ENCODE results near the gene GRPEL2.

The GRPEL2 gene

DNA sequence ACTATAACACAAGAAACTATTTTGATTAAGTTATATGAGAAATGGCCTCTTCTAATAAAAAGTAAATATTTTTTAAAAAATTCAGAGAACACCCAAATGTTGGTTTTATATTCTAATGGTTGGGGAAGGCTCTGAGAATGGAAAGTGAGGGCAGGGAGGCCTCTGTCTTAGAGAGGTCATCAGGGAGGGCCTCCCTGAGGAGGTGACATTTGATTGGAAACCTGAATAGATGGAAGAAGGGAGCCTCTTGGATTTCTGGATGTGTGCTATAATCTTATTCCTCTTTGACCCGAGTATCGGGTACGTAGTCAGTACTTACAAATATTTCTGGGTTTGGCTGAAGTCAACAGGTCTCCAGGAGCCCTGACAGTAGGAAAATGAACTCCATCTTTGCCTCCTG is 26.1 kb upstream of the GRPEL2 start:
- no peak for DNase-seq (ENCODE audit: low read depth)

DNA sequence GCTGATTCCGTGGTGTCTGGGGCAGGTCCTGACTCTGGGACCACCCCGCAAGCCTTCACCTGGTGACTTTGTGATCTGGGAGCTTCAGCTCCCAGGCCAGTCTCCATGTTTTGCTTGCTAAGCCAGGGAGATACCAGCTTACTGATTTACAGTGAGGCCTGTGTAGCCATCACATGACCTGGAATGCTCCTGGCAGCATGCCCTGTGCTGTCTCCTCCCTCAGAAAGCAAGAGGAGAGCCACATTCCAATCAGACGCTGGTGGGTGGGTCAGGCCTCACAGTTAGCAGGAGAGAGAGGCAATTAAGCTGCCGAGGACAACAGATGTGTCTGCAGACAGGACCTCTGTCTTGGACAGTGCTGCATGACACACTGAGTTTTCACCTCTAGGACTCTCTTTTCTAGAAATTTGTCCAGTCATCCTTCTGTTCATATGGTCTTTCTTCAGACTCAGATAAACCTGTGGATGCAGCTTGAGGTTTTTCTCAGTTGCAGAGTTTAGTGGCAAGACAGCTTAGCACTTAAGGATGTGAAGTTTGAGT is 24.4 kb upstream of the GRPEL2 start:
- peak; percentile 80 for DNase-seq (ENCODE audit: low read depth)

DNA sequence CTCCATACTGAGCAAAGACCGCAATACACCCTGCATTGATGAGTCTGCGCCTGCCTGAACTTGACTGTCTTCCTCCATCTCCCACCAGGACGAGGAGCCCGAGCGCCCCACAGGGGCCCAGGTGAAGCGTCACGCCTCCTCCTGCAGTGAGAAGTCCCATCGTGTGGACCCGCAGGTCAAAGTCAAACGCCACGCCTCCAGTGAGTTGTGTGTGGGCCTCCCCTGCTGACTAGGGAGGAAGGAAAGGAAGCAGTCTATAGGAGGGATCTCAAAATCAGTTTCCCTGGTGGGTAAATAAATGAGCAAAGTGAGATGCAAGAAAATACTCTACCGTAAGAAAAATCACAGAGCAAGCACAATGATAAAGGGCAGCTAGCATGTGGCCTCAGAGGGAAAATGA is 22.8 kb upstream of the GRPEL2 start:
- DNase-seq (ENCODE audit: low read depth) = no peak

GRCh38 chr5:149323210-149323609 is 22.1 kb upstream of the GRPEL2 start:
- DNase-seq (ENCODE audit: low read depth) = no peak

DNA sequence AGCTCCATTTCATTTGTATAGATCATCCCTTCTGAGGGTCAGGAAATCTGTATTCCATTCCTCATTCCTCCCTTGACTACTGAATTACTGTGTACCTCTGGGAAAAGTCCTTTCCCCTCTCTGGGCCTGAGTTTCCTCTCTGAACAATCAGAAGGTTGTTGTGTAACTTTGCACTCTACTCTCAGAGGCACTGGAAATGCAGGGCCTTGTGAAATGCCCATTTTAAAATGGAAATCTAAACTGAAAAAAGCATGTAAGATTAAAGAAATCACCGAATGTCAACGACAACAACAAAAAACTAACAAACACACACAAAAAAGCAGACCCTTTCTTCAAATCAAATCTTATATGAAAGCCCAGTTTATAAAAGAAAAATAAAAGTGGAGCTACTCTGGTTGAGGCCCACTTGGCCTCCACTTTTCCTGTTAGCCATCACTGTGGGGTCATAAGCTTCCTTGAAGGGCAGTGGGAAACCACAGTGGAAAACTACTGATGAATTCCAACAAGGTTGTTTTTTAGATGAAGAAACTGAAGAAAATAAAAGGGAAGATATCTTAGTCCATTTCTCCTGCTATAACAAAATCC is 21.6 kb upstream of the GRPEL2 start:
- DNase-seq (ENCODE audit: low read depth) = no peak

DNA sequence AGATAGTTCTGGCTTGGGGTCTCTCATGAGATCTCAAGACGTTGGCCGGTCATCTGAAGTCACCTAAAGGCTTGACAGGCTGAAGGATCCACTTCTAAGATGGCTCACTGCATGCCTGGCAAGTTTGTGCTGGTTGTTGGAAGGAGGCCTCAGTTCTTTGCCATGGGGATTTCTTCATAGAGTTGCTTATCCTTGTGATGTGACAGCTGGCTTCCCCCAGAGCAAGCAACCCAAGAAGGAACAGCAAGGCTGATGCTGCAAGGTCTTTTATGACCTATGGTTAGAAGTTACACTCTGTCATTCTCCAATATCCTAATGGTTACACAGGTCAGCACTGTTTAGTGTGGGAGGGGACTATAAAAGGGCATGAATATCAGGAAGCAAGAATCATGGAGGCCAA is 20.7 kb upstream of the GRPEL2 start:
- DNase-seq (ENCODE audit: low read depth) = no peak

GRCh38 chr5:149325166-149325735 is 20.0 kb upstream of the GRPEL2 start:
- DNase-seq (ENCODE audit: low read depth) = no peak

- no peak for DNase-seq (ENCODE audit: low read depth)
Observed at GRCh38 chr5:149325894-149326293, 19.4 kb upstream of the GRPEL2 start.

- DNase-seq (ENCODE audit: low read depth) = no peak
Observed at GRCh38 chr5:149326611-149327010, 18.7 kb upstream of the GRPEL2 start.

DNA sequence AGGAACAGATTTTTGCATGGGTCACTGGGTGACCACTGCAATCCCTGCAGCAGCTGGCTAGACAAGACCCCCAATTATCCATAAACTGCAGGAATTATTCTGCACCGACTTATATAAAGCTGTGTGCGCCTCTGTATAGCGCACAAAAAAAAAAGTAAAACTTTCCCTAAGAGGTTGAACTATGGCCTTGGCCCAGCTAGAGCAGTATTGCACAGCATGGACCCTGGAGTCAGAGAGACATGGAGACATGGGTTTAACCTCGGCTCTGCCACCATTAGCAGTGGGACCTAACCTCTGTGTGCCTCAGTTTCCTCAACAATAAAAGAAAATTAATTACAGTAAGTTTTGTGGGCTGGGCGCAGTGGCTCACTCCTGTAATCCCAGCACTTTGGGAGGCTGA is 17.1 kb upstream of the GRPEL2 start:
- DNase-seq (ENCODE audit: low read depth) = no peak

- no peak for DNase-seq (ENCODE audit: low read depth)
Observed at GRCh38 chr5:149333711-149334443, 11.4 kb upstream of the GRPEL2 start.

- DNase-seq (ENCODE audit: low read depth) = no peak
Observed at GRCh38 chr5:149337736-149338135, 7.6 kb upstream of the GRPEL2 start.

DNA sequence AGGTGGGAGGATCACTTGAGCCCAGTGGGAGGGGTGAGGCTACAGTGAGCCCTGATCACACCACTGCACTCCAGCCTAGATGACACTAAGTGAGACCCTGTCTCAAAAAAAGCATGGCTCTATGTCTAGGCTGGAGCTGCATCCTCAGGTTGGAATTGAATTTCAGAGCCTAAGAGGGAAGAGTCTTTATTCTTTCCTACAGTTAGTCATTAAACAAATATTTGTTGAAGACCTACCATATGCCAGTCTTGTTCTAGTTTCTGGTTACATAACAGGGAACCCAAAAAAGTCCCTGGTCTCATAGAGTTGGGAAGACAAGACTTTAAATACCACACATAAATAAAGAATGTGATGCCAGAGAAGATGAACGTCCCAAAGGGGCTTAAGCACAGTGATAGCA is 6.9 kb upstream of the GRPEL2 start:
- DNase-seq (ENCODE audit: low read depth) = no peak

GRCh38 chr5:149340920-149341319 is 4.4 kb upstream of the GRPEL2 start:
- DNase-seq (ENCODE audit: low read depth) = no peak

- DNase-seq (ENCODE audit: low read depth) = no peak
Observed at GRCh38 chr5:149341876-149342275, 3.4 kb upstream of the GRPEL2 start.

- no peak for DNase-seq (ENCODE audit: low read depth)
Observed at GRCh38 chr5:149344151-149344550, 1.1 kb upstream of the GRPEL2 start.

GRCh38 chr5:149345892-149346222 is 558 bp downstream of the GRPEL2 start:
- DNase-seq (ENCODE audit: low read depth) = no peak

DNA sequence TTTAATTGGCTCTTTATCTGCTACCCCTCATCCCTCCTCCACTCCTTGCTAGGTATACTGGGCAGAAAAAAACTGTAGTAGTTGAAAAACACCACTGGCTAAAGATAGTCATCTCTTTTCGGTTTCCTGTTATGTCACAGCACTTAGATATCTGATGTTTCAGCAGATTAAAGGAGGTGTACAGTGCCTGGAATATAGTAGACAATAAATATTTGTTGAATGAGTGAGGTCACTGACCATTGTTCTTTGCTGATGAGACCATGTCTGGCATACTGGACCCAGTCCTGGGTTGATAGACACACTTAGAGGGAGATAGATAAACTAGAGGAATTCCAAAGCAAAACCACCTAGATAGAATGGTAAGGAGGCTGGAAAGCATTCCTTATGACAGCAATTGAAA is 3.2 kb downstream of the GRPEL2 start:
- no peak for DNase-seq (ENCODE audit: low read depth)

- no peak for DNase-seq (ENCODE audit: low read depth)
Observed at GRCh38 chr5:149349382-149349781, 4.1 kb downstream of the GRPEL2 start.

GRCh38 chr5:149352169-149352568 is 6.9 kb downstream of the GRPEL2 start:
- DNase-seq (ENCODE audit: low read depth) = no peak

DNA sequence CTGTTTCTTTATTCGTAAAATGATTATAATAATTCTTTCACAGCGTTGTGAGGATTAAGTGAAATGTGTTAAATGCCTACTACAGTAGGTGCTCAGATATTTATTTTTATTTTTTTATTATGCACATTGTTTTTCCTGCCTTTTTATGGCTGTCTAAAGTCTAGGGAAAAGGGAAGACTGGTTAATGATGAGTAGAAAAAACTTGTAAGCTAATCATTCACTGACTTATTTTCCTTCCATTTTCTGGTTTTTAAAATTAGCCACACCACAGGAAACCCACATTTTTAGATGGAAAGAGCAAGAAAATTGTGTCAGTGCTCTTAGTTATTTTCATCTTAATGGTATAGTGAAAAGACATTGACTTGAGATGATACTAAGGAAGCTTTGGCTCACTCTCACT is 8.6 kb downstream of the GRPEL2 start:
- DNase-seq (ENCODE audit: low read depth) = no peak

- DNase-seq (ENCODE audit: low read depth) = no peak
Observed at GRCh38 chr5:149355688-149356087, 10.4 kb downstream of the GRPEL2 start.

GRCh38 chr5:149356391-149356790 is 11.1 kb downstream of the GRPEL2 start:
- DNase-seq (ENCODE audit: low read depth) = no peak

All from non-pigmented ciliary epithelial cell (primary cell).